GM08714 (cell line): ENCODE results near the gene EFCAB12.
"Not testable (repeated sequence)": the region's sequence is repeated elsewhere in the genome, so short reads cannot be mapped to it uniquely, and the experiment has no call there.

Experiments used
- H3K4me3 ChIP-seq: fragments of 200-500 bp; sonication (Bioruptor generic); 2 replicates; pipeline ENCODE4 v1.5.1; 2014; ENCODE audit warnings: mild to moderate bottlenecking, low read length, inconsistent platforms
- ZNF274 ChIP-seq: IDR thresholded peaks from 2 replicates; pipeline ENCODE4 v1.6.1; 2012; ENCODE audit warnings: mild to moderate bottlenecking, low read depth, low read length

Gene EFCAB12

GRCh38 chr3:129365296-129366136, 62.9 kb downstream of the EFCAB12 start:
- TF ChIP-seq ZNF274 = no peak

GRCh38 chr3:129364811-129365210, 63.6 kb downstream of the EFCAB12 start:
- H3K4me3 ChIP-seq = not testable (repeated sequence)

More at GRCh38 chr3:129365296-129366136, 62.9 kb downstream of the EFCAB12 start:
- H3K4me3 ChIP-seq = no peak overlapping the region

- not testable (repeated sequence) for H3K4me3 ChIP-seq
Measured at GRCh38 chr3:129363356-129363755, 65.1 kb downstream of the EFCAB12 start.

GRCh38 chr3:129360705-129361460, 67.6 kb downstream of the EFCAB12 start:
- no peak for TF ChIP-seq ZNF274
- no peak overlapping the region for H3K4me3 ChIP-seq

- H3K4me3 ChIP-seq = no peak overlapping the region
- TF ChIP-seq ZNF274 = no peak
Measured at GRCh38 chr3:129360171-129360611, 68.2 kb downstream of the EFCAB12 start.

- H3K4me3 ChIP-seq = no peak overlapping the region
- no peak for TF ChIP-seq ZNF274
Measured at GRCh38 chr3:129358772-129359371, 69.6 kb downstream of the EFCAB12 start.

- H3K4me3 ChIP-seq = no peak overlapping the region
- no peak for TF ChIP-seq ZNF274
Measured at GRCh38 chr3:129358177-129358771, 70.2 kb downstream of the EFCAB12 start.

- no peak for TF ChIP-seq ZNF274
- no peak overlapping the region for H3K4me3 ChIP-seq
Measured at GRCh38 chr3:129357616-129358015, 70.8 kb downstream of the EFCAB12 start.

GRCh38 chr3:129356756-129357425, 71.5 kb downstream of the EFCAB12 start:
- no peak for TF ChIP-seq ZNF274
- no peak overlapping the region for H3K4me3 ChIP-seq

- TF ChIP-seq ZNF274 = no peak
- H3K4me3 ChIP-seq = no peak overlapping the region
Measured at GRCh38 chr3:129353589-129353941, 74.9 kb downstream of the EFCAB12 start.

GRCh38 chr3:129352650-129353588, 75.5 kb downstream of the EFCAB12 start:
- TF ChIP-seq ZNF274 = no peak
- H3K4me3 ChIP-seq = no peak overlapping the region

- H3K4me3 ChIP-seq = no peak overlapping the region
- no peak for TF ChIP-seq ZNF274
Measured at GRCh38 chr3:129352045-129352444, 76.4 kb downstream of the EFCAB12 start.
